Measurements from ENCODE around the gene GPR3.

- TF ChIP-seq POLR2A (IDR thresholded peaks at IDR 0.05; ENCODE audit: low read depth, low read length) (no peak), POU2F2 (IDR thresholded peaks at IDR 0.05; ENCODE audit: low read depth, low read length) (no peak)
These were observed 46.1 kb upstream of the GPR3 start for GRCh38 chr1:27346357-27346756.
